Ascending aorta (tissue), 2 donors: ENCODE results near the gene SLC37A1. TPM values are rescaled to one million over a fixed set of nuclear protein-coding genes. Genes with fewer than 3 reads are reported as not detected.

ENCODE experiments used
- DNase-seq, 2 donors: peaks; one replicate each; pipeline ENCODE4 v3.0.0-alpha.2; 2019; ENCODE audit warnings: low spot score in 2 of 2
- H3K27ac ChIP-seq, 2 donors: fragments of 200-600 bp; sonication (generic); one replicate each; pipeline ENCODE4 v1.5.1; 2016 to 2017; ENCODE audit warnings: mild to moderate bottlenecking in 1 of 2
- H3K27me3 ChIP-seq: fragments of 200-600 bp; sonication (generic); one replicate; pipeline ENCODE4 v1.5.1; 2017
- H3K36me3 ChIP-seq, 2 donors: fragments of 200-600 bp; sonication (generic); one replicate each; pipeline ENCODE4 v1.5.1; 2016
- H3K4me1 ChIP-seq, 2 donors: fragments of 200-600 bp; sonication (generic); one replicate each; pipeline ENCODE4 v1.5.1; 2016 to 2017; ENCODE audit warnings: mild to moderate bottlenecking in 1 of 2
- H3K4me3 ChIP-seq, 2 donors: fragments of 200-600 bp; sonication (generic); one replicate each; pipeline ENCODE4 v1.5.1; 2016 to 2017; ENCODE audit warnings: mild to moderate bottlenecking in 1 of 2
- H3K9me3 ChIP-seq, 2 donors: fragments of 200-600 bp; sonication (generic); one replicate each; pipeline ENCODE4 v1.5.1; 2016
- intact Hi-C: fragments of 100-400 bp; cut with DNase I; formaldehyde crosslinking; loops from one replicate; pipeline ENCODE4 v1.15.1; 2023
- total RNA-seq: library from RNA; depleted of rRNA; stranded (reverse); fragments of >200 nt; gene quantifications from one replicate; pipeline ENCODE4 v1.1.0, GENCODE V29; 2016
- TF ChIP-seq, protein P1 (sequence below), 3 experiments: fragments of 200-600 bp in 2 of 3; fragments of 450-650 bp in 1 of 3; sonication (generic) in 2 of 3; IDR thresholded peaks; one replicate each; pipeline ENCODE4 v1.5.1; 2016 to 2019; ENCODE audit warnings: antibody characterized with exemption in 3 of 3, mild to moderate bottlenecking in 1 of 3, moderate library complexity in 1 of 3

The SLC37A1 gene
- total RNA-seq, 1 donor from 2014 or later, result 8.7 TPM

DNA sequence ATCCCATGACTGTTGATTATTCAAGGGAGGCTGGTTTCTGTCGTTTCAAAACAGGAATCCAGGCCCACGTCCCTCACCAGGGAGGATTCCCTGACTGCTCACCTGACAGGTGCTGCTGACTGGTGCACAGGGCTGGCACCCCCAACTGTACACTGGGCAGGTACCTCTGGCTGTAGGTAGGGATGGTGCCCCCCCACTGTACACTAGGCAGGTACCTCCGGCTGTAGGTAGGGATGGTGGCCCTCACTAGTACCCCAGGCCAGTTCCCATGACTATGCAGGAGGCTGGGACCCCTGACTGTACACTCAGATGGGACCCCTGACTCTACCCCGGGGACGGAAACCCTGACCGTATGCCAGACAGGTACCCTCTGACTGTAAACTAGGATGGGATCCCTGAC is 106.2 kb downstream of the SLC37A1 start:
- intact Hi-C loops, result no loop called here

DNA sequence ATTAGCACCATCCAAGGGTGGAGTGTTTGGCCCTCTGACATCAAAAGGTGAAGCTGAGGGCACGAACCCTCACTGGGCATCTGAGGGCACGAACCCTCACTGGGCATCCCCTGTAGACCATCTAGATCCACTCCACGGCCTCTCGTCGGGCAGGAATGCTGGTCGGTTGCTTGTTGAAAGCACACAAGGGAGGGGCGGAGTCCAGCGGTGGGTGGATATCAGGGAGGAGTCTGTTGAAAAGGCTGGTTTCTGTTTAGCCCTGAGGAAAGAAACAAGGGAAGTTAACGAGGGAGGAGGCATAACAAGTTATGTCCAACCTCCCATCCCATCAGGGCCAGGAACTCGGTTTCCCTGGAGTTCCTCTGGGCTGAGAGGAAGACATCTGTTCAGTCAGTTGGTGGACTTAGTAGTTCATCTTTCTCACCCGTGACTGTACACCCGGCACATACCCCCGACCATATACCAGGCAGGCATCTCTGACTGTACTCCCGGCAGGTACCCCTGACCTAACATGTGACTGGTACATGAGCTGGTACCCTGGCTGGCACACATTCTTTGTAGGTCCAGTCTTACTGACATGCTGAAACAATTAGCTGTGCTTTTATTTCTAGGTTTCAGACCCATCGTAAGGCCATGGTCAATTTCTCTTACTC is 107.6 kb downstream of the SLC37A1 start:
- TF ChIP-seq, protein P1, sequence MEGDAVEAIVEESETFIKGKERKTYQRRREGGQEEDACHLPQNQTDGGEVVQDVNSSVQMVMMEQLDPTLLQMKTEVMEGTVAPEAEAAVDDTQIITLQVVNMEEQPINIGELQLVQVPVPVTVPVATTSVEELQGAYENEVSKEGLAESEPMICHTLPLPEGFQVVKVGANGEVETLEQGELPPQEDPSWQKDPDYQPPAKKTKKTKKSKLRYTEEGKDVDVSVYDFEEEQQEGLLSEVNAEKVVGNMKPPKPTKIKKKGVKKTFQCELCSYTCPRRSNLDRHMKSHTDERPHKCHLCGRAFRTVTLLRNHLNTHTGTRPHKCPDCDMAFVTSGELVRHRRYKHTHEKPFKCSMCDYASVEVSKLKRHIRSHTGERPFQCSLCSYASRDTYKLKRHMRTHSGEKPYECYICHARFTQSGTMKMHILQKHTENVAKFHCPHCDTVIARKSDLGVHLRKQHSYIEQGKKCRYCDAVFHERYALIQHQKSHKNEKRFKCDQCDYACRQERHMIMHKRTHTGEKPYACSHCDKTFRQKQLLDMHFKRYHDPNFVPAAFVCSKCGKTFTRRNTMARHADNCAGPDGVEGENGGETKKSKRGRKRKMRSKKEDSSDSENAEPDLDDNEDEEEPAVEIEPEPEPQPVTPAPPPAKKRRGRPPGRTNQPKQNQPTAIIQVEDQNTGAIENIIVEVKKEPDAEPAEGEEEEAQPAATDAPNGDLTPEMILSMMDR (IDR thresholded peaks at IDR 0.05), result no peak
- no peak for DNase-seq
- no peak overlapping the region for H3K4me3 ChIP-seq

More for the DNA sequence above, 106.2 kb downstream of the SLC37A1 start:
- no peak for DNase-seq
- no peaks in the 10 kb centered on the region for H3K9me3 ChIP-seq
- H3K27ac ChIP-seq, result no peak overlapping the region
- H3K4me3 ChIP-seq, result no peak overlapping the region
- H3K4me1 ChIP-seq, result no peaks in the 10 kb centered on the region
- H3K27me3 ChIP-seq, result no peaks in the 10 kb centered on the region
- TF ChIP-seq, protein P1 (IDR thresholded peaks at IDR 0.05), result no peak
- no peaks in the 10 kb centered on the region for H3K36me3 ChIP-seq

DNA sequence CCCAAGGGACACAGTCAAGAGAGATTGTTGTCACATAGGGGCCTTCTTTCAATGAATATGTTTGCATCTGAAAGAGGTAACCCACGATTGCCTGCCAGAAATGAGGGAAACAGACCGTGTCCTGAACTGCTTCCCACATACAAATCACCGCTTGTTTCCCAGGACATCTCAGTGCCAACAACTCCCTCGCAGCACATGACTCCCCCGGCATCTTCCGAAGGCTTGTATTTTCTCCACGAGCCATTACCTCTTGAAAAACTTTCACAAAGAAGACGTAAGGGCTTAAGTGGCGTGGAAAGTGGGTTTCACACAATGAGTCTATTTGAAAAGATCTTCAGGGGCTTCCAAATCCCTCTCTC is 108.1 kb downstream of the SLC37A1 start:
- H3K27me3 ChIP-seq, result no peaks in the 10 kb centered on the region
- H3K27ac ChIP-seq, result no peak overlapping the region

More for the DNA sequence above, 107.6 kb downstream of the SLC37A1 start:
- intact Hi-C loops, result no loop called here
- no peaks in the 10 kb centered on the region for H3K27me3 ChIP-seq
- H3K9me3 ChIP-seq, result no peaks in the 10 kb centered on the region
- H3K27ac ChIP-seq, result no peak overlapping the region
- no peaks in the 10 kb centered on the region for H3K4me1 ChIP-seq
- no peaks in the 10 kb centered on the region for H3K36me3 ChIP-seq

DNA sequence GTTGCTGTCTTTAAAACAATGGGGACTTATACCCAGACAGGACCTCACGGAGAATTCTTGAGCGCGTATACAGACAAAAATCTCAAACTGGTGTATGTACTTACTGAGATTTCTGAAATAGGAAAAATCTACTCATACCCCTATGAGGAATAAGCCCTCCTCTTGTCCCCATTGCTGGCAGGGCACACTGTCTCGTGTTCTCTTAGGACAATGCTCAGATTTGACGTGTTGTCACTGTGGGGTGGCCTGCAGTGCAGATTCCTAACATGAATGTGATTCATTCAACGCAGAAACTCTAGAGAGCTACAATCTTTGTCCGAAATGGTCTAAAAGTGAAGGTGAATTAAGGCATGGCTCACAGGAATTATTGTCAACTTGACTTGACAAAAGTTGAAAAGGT is 108.6 kb downstream of the SLC37A1 start:
- no peaks in the 10 kb centered on the region for H3K4me1 ChIP-seq
- H3K36me3 ChIP-seq, result no peaks in the 10 kb centered on the region
- H3K27ac ChIP-seq, result no peak overlapping the region
- TF ChIP-seq, protein P1 (IDR thresholded peaks at IDR 0.05), result no peak
- intact Hi-C loops, result no loop called here
- no peak for DNase-seq
- no peaks in the 10 kb centered on the region for H3K27me3 ChIP-seq
- H3K4me3 ChIP-seq, result no peak overlapping the region
- H3K9me3 ChIP-seq, result no peaks in the 10 kb centered on the region

More for the DNA sequence above, 108.1 kb downstream of the SLC37A1 start:
- H3K4me1 ChIP-seq, result no peaks in the 10 kb centered on the region
- no peaks in the 10 kb centered on the region for H3K9me3 ChIP-seq
- DNase-seq, result no peak
- intact Hi-C loops, result no loop called here
- no peak overlapping the region for H3K4me3 ChIP-seq
- no peaks in the 10 kb centered on the region for H3K36me3 ChIP-seq
- TF ChIP-seq, protein P1 (IDR thresholded peaks at IDR 0.05), result no peak

DNA sequence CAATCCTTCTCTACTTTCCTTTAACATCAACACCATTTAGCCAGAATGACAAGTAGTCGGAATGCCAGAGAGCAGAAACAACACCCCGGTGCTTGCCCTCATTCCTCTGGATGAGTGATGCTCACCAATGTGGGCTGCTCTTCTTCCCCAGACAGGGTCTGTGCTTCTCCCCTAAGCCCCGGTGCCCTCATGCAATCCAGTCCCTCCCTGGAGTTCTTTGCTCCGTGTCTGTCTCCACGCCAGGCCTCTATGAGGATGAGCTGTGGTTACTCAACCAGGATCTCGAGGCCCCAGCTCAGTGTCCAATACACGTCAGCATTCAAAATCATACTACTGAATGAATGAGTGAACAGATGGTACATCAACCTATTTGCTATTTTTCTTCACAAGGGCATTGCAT is 110.0 kb downstream of the SLC37A1 start:
- no peak for DNase-seq
- H3K27ac ChIP-seq, result no peak overlapping the region

More for the DNA sequence above, 110.0 kb downstream of the SLC37A1 start:
- Histone ChIP-seq H3K9me3 (no peaks in the 10 kb centered on the region), H3K27me3 (no peaks in the 10 kb centered on the region), H3K36me3 (no peaks in the 10 kb centered on the region), H3K4me3 (no peak overlapping the region), H3K4me1 (no peaks in the 10 kb centered on the region)
- intact Hi-C loops, result no loop called here
- TF ChIP-seq, protein P1 (IDR thresholded peaks at IDR 0.05), result no peak
